Esophagus (tissue), 2 donors: Measurements from ENCODE around the gene ADAMTS5. TPM values are rescaled to one million over a fixed set of nuclear protein-coding genes. Genes with fewer than 3 reads are reported as not detected.

Experiments used
- H3K27ac ChIP-seq, 2 donors: one replicate each; pipeline ENCODE4 v1.5.1; 2013; ENCODE audit warnings: low read depth in 2 of 2, mild to moderate bottlenecking in 2 of 2, inconsistent platforms in 1 of 2, low read length in 1 of 2, moderate library complexity in 1 of 2
- H3K27me3 ChIP-seq, 2 donors: one replicate each; pipeline ENCODE4 v1.6.1; 2013; ENCODE audit warnings: low read length in 2 of 2, control low read depth in 1 of 2, mild to moderate bottlenecking in 1 of 2; ENCODE audit not compliant: insufficient read depth in 2 of 2, control insufficient read depth in 1 of 2
- H3K36me3 ChIP-seq, 2 donors: one replicate each; pipeline ENCODE4 v1.6.1; 2013; ENCODE audit warnings: low read length in 1 of 2; ENCODE audit not compliant: control insufficient read depth in 2 of 2, insufficient read depth in 2 of 2
- H3K4me1 ChIP-seq, 2 donors: one replicate each; pipeline ENCODE4 v1.6.1; 2013; ENCODE audit warnings: low read length in 1 of 2; ENCODE audit not compliant: control insufficient read depth in 2 of 2, insufficient read depth in 2 of 2
- H3K4me3 ChIP-seq, 2 donors: one replicate each; pipeline ENCODE4 v1.5.1; 2013; ENCODE audit warnings: low read length in 2 of 2, mild to moderate bottlenecking in 2 of 2, low read depth in 1 of 2, moderate library complexity in 1 of 2
- H3K9me3 ChIP-seq, 2 donors: one replicate each; pipeline ENCODE4 v1.6.1; 2013; ENCODE audit warnings: mild to moderate bottlenecking in 2 of 2, low read depth in 1 of 2, low read length in 1 of 2, moderate library complexity in 1 of 2; ENCODE audit not compliant: control insufficient read depth in 2 of 2, insufficient read depth in 1 of 2
- whole genome bisulfite sequencing, 2 donors: extraction: QIAGEN DNeasy Blood & Tissue Kit; methylation state at CpG; one replicate each; pipeline ENCODE4 v1.1.7; 2013; 5-methylcytosine and 5-hydroxymethylcytosine counted together
- polyA plus RNA-seq, 2 donors: library from polyadenylated mRNA; stranded (reverse); fragments of 200-250 nt; gene quantifications; one replicate each; pipeline ENCODE4 v1.2.3, GENCODE V29; 2013
- donor health status: healthy with polysubstance abuse.
- donor health status: Bipolar disorder and iron deficiency.

Gene ADAMTS5
- polyA plus RNA-seq, 2 donors: 0.41 to 0.60 TPM

DNA sequence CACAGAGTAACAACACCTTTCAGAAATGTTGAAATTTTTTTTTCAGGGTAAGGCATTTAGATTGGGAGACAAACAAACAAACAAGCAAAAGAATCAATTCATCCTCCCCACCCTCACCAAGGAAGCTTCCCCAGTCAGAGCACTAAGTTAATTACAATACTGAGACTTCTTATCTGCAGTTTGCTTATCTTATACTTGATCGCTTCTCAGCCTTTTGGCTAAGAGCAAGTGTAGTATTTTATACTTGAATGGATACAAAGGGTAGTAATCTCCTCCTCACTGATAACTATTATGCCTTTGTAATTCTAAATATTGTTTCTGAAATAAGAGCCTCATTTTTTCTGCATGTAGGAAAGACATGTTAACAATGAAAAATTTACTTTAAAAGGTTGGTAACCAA lies 54.4 kb downstream of the ADAMTS5 start:
- Histone ChIP-seq H3K27ac (no peak overlapping the region), H3K27me3 (no peaks in the 10 kb centered on the region), H3K9me3 (no peaks in the 10 kb centered on the region), H3K4me1 (no peaks in the 10 kb centered on the region), H3K36me3 (no peaks in the 10 kb centered on the region), H3K4me3 (no peak overlapping the region)
- WGBS, 2 donors: 85 to 100% methylated on average over 1 of the region's 1 CpG

DNA sequence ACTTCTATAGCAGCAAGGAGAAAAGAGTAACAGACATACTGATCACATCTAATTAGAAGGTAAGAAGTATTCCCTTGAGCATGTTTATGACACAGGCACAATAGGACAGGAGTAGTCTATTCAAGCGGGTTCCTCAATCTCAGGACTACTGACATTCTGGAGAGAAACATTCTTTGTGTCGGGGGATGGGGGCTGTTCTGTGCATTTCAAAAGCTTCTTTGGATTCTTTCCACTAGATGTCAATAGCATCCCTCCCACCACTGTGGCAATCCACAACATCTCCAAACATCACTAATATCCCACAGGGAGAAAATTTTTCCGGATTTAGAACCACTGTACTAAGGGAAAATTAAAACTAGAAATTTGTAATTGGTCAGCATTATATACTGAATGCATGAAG lies 56.9 kb downstream of the ADAMTS5 start:
- Histone ChIP-seq H3K9me3 (no peaks in the 10 kb centered on the region), H3K27ac (no peak overlapping the region), H3K4me3 (no peak overlapping the region), H3K36me3 (no peaks in the 10 kb centered on the region), H3K4me1 (no peaks in the 10 kb centered on the region), H3K27me3 (no peaks in the 10 kb centered on the region)
- WGBS, 2 donors: 75 to 79% methylated on average over 3 of the region's 3 CpGs

DNA sequence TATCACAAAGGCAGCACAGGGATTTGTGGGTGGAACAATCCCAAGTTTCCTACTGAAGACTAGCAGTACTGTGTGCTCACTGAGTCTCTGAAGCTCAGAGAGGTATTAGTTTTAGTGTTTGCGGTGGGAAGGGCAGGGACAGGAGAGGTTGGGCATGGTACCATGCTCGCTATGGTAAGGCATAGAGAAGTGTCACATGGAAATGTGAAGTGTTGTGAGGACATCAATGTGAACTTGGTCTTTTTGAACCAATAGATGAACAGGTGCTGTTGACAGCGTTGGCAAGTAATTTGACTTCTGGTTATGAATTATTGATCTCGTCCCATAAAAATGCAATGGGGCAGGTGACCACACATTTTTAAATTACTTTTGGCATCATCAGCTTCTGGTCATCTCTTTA lies 65.9 kb downstream of the ADAMTS5 start:
- Histone ChIP-seq H3K27ac (no peak overlapping the region), H3K4me3 (no peak overlapping the region), H3K4me1 (no peaks in the 10 kb centered on the region), H3K36me3 (no peaks in the 10 kb centered on the region), H3K9me3 (no peaks in the 10 kb centered on the region), H3K27me3 (no peaks in the 10 kb centered on the region)
- whole genome bisulfite sequencing, 2 donors: 67 to 93% methylated on average over 4 of the region's 4 CpGs

DNA sequence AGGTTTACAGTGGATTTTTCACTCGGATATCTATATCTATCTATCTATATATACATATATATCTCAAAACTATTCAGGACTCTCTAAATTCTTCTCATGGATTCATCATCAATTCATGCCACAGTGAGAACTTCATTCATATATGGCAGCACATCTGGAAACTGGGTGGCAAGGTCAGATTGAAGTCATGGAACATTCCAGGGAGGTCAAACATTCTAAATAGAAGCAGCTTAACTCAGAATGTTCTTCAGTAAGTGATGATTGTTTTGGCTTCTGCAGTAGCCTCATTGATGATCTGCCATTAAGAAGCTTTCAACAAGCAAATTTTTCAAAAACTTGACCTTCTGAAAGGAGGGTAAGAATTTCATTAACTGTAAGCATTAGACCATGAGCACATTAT lies 74.7 kb downstream of the ADAMTS5 start:
- no peaks in the 10 kb centered on the region for H3K9me3 ChIP-seq
- no peaks in the 10 kb centered on the region for H3K27me3 ChIP-seq
- no peak overlapping the region for H3K27ac ChIP-seq
- 65 to 76% methylated on average over 1 of the region's 1 CpG for WGBS, 2 donors
- H3K4me3 ChIP-seq: no peak overlapping the region
- no peaks in the 10 kb centered on the region for H3K4me1 ChIP-seq
- no peaks in the 10 kb centered on the region for H3K36me3 ChIP-seq

DNA sequence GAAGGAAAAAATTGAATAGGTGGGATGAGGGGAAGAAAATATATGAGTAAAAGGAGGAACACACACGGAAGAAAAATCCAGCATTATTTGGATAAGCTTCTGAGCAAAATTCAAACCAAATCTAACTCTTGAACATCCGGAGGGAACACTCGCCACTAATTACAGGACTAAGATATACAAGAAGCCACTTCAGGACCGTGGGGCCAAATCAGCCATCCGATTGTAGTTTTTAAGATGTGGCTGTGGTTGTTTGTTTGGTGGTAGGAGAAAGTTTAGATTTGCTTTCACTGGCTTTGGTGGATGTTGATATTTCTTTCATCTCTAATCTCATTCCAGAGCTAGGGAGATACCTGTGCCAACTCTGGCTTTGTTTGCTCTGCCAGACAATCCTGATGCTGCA lies 78.0 kb downstream of the ADAMTS5 start:
- H3K27ac ChIP-seq: no peak overlapping the region
- 62 to 66% methylated on average over 5 of the region's 5 CpGs for WGBS, 2 donors
- H3K4me3 ChIP-seq: no peak overlapping the region

DNA sequence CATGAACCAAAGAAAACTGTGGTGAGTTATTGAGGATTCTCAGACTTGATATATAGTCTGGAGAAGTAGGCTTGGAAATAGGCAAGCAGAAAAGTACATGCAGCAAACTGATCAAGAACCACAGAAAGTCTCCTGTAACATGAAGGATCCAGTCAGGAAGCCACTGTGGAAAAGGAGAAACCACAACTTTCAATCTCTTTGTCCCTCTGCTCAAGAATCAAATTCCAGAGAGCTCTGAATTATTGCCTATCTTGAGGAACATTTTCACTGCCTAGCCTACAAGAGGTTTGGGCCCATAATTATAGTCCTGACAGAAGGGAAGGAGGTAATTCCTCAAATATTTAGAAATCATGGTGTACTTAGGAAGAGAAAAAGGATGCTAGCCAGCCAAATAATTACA lies 78.6 kb downstream of the ADAMTS5 start:
- Histone ChIP-seq H3K27ac (no peak overlapping the region), H3K4me1 (no peaks in the 10 kb centered on the region), H3K36me3 (no peaks in the 10 kb centered on the region), H3K4me3 (no peak overlapping the region), H3K9me3 (no peaks in the 10 kb centered on the region), H3K27me3 (no peaks in the 10 kb centered on the region)

More for the DNA sequence above, 78.0 kb downstream of the ADAMTS5 start:
- H3K9me3 ChIP-seq: no peaks in the 10 kb centered on the region
- no peaks in the 10 kb centered on the region for H3K36me3 ChIP-seq
- H3K27me3 ChIP-seq: no peaks in the 10 kb centered on the region
- H3K4me1 ChIP-seq: no peaks in the 10 kb centered on the region

DNA sequence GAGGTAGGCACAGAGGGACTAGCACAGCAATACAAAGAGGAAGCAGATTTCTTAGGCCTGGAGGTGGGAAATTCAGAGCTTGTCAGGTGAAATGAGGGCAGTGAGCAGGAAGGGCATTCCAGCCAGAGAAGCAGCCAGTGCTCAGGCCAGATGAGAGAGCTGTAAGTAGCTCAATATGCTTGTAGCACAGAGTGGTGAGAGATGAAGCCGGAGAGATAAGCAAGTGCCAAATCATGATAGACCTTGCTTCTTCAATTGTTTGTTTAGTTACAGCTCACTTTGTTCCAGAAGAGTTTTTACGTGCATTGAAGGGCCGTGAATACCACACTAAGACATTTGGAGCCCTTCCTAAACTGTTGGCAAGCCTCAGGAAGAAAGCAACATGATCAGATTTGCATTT lies 79.6 kb downstream of the ADAMTS5 start:
- H3K27ac ChIP-seq: no peak overlapping the region
- no peak overlapping the region for H3K4me3 ChIP-seq
- no peaks in the 10 kb centered on the region for H3K36me3 ChIP-seq
- WGBS, 2 donors: 31 to 58% methylated on average over 3 of the region's 3 CpGs
- no peaks in the 10 kb centered on the region for H3K4me1 ChIP-seq
- H3K9me3 ChIP-seq: no peaks in the 10 kb centered on the region
- H3K27me3 ChIP-seq: no peaks in the 10 kb centered on the region

DNA sequence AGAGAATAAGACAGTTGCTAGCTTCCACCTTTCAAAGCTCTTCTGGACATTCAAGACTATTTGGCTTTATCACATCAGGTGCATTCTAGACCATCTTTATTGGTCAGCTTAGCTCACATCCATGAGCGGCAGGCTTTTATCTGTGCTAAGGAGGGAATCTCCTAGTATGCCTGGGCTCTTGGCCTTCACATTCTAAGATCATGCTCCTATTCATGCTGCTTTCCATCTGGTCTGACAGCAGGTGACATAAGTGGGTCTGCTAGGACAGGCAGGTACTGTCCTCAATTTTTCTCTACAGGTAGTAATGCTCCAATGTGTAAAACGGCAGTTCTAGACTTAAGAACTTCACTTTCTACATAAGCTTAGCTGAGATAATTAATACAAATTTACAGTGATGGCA lies 82.5 kb downstream of the ADAMTS5 start:
- Histone ChIP-seq H3K4me1 (no peaks in the 10 kb centered on the region), H3K27me3 (no peaks in the 10 kb centered on the region), H3K36me3 (no peaks in the 10 kb centered on the region), H3K4me3 (no peak overlapping the region), H3K9me3 (no peaks in the 10 kb centered on the region), H3K27ac (no peak overlapping the region)
- WGBS, 2 donors: 91 to 92% methylated on average over 2 of the region's 2 CpGs

DNA sequence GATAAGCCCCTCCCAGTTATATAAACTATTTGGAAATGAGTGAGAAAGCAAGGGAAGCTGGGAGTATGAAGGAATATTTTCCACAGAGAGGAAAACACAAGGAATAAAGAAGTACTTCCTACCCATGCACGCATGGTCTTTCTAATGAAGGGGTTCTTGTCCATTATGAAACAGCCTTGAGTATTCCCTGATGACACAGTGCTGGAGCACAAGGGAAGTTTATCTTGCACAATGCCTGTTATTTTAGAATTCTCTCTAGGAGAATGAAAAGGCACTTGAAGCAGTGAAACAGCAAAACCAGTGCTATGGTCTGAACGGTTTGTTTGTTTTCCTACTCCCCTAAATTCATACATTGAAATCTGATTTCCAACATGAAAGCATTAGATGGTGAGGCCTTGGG lies 83.1 kb downstream of the ADAMTS5 start:
- Histone ChIP-seq H3K4me3 (no peak overlapping the region), H3K27ac (no peak overlapping the region), H3K4me1 (no peaks in the 10 kb centered on the region), H3K27me3 (no peaks in the 10 kb centered on the region), H3K36me3 (no peaks in the 10 kb centered on the region), H3K9me3 (no peaks in the 10 kb centered on the region)
- WGBS, 2 donors: 65 to 81% methylated on average over 2 of the region's 2 CpGs

DNA sequence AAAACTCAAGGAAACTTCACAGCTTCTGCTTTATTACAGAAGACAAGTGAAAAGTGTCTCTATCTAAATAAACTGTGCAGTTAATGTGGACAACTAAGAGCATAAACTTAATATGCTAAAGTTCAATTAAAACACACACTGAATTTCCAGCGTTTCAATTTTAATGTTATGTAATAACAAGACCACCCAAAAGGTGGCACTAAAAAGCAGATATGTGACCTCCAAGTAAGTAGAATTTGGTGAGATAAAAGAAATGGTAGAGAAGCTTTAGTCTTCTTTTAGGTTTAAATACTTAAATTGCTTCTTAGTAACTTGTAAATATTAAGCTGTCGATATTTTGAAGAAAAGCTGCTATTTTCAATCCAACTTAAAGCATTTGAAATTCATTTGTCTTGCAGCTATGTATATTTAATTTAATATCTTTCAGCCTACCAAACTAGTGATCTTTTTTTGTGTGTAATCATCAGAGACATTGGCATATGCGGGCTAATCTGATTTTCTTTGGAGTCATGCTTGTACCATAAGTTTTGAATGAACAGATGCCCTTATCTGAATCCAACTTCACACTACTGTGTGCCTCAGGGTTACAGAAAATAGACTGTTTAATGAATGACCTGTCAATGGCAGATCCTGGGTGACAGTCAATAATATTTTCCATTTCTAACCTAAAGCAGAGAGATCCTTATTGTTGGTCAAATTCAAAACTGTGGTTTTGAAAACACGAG lies 85.2 kb downstream of the ADAMTS5 start:
- no peak overlapping the region for H3K4me3 ChIP-seq
- WGBS, 2 donors: 56 to 63% methylated on average over 4 of the region's 4 CpGs
- H3K27ac ChIP-seq: no peak overlapping the region
- no peaks in the 10 kb centered on the region for H3K4me1 ChIP-seq
- H3K36me3 ChIP-seq: no peaks in the 10 kb centered on the region
- H3K27me3 ChIP-seq: no peaks in the 10 kb centered on the region
- no peaks in the 10 kb centered on the region for H3K9me3 ChIP-seq
